GM12865 (cell line): Measurements from ENCODE around the gene NFATC4.

Source experiments
- DNase-seq: peaks from one replicate; pipeline ENCODE4 v3.0.0; 2010; ENCODE audit warnings: low read depth
- H3K4me3 ChIP-seq: 2 replicates; pipeline ENCODE4 v1.5.1; 2011; ENCODE audit warnings: mild to moderate bottlenecking, low read depth, low read length, control low read depth
- CTCF ChIP-seq: IDR thresholded peaks from 2 replicates; pipeline ENCODE4 v1.5.1; 2011; ENCODE audit warnings: low read length, control low read depth, low read depth, inconsistent platforms; ENCODE audit not compliant: insufficient read depth; ENCODE audit errors: missing control alignments

NFATC4 gene

GRCh38 chr14:24332268-24332993, 35.6 kb upstream of the NFATC4 start:
- peak; percentile 87 for TF ChIP-seq CTCF
- H3K4me3 ChIP-seq: peak overlapping the region; percentile 24
- peak; percentile 91 for DNase-seq

- DNase-seq: no peak
- no peak for TF ChIP-seq CTCF
- H3K4me3 ChIP-seq: peak within 1 kb of the TSS; percentile 25
Observed at GRCh38 chr14:24334431-24335291, 33.3 kb upstream of the NFATC4 start, which contains the start of gene ADCY4. ADCY4 (minus strand) TSS chr14:24335071; CDS start chr14:24334652, 419 bp downstream.

- H3K4me3 ChIP-seq: no peak overlapping the region
- no peak for DNase-seq
- no peak for TF ChIP-seq CTCF
Observed at GRCh38 chr14:24335461-24336171, 32.4 kb upstream of the NFATC4 start.

GRCh38 chr14:24337144-24337823, 30.7 kb upstream of the NFATC4 start:
- TF ChIP-seq CTCF: no peak
- no peak overlapping the region for H3K4me3 ChIP-seq
- DNase-seq: no peak

GRCh38 chr14:24337824-24338175, 30.2 kb upstream of the NFATC4 start:
- H3K4me3 ChIP-seq: no peak overlapping the region
- DNase-seq: no peak
- TF ChIP-seq CTCF: no peak

GRCh38 chr14:24338843-24339242, 29.1 kb upstream of the NFATC4 start:
- DNase-seq: no peak
- H3K4me3 ChIP-seq: peak overlapping the region; percentile 84
- no peak for TF ChIP-seq CTCF
